ENCODE results near the gene CSPG4. TPM values are rescaled to one million over a fixed set of nuclear protein-coding genes. Genes with fewer than 3 reads are reported as not detected.
A peak's percentile ranks its signal among the peaks of the same experiment; 100 is the strongest.

CSPG4 gene
- polyA plus RNA-seq, 1 experiment = 24.1 TPM

GRCh38 chr15:75673426-75674235 is 39.0 kb downstream of the CSPG4 start:
- CTCF ChIA-PET = interaction anchor here (0.7 to 3.8 kb wide), 11 partner anchors 10 to 165 kb away, joined by 3 to 18 read pairs (median 4); partner anchors contain the start of genes IMP3 and SNX33
- POLR2A ChIA-PET = no interaction called here
- TF ChIP-seq, protein P1, sequence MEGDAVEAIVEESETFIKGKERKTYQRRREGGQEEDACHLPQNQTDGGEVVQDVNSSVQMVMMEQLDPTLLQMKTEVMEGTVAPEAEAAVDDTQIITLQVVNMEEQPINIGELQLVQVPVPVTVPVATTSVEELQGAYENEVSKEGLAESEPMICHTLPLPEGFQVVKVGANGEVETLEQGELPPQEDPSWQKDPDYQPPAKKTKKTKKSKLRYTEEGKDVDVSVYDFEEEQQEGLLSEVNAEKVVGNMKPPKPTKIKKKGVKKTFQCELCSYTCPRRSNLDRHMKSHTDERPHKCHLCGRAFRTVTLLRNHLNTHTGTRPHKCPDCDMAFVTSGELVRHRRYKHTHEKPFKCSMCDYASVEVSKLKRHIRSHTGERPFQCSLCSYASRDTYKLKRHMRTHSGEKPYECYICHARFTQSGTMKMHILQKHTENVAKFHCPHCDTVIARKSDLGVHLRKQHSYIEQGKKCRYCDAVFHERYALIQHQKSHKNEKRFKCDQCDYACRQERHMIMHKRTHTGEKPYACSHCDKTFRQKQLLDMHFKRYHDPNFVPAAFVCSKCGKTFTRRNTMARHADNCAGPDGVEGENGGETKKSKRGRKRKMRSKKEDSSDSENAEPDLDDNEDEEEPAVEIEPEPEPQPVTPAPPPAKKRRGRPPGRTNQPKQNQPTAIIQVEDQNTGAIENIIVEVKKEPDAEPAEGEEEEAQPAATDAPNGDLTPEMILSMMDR (IDR thresholded peaks at IDR 0.05; ENCODE audit: insufficient read depth, low read depth, low read length) = no peak
- Histone ChIP-seq H3K27me3 (ENCODE audit: control insufficient read depth, insufficient read depth, low read length) (no peaks in the 10 kb centered on the region), H3K36me3 (ENCODE audit: control insufficient read depth, insufficient read depth, low read length) (peaks cover 19% of the 10 kb centered on the region), H3K4me3 (ENCODE audit: low read depth, low read length) (no peak overlapping the region)
- peak; percentile 31 for DNase-seq (ENCODE audit: low read depth)

DNA sequence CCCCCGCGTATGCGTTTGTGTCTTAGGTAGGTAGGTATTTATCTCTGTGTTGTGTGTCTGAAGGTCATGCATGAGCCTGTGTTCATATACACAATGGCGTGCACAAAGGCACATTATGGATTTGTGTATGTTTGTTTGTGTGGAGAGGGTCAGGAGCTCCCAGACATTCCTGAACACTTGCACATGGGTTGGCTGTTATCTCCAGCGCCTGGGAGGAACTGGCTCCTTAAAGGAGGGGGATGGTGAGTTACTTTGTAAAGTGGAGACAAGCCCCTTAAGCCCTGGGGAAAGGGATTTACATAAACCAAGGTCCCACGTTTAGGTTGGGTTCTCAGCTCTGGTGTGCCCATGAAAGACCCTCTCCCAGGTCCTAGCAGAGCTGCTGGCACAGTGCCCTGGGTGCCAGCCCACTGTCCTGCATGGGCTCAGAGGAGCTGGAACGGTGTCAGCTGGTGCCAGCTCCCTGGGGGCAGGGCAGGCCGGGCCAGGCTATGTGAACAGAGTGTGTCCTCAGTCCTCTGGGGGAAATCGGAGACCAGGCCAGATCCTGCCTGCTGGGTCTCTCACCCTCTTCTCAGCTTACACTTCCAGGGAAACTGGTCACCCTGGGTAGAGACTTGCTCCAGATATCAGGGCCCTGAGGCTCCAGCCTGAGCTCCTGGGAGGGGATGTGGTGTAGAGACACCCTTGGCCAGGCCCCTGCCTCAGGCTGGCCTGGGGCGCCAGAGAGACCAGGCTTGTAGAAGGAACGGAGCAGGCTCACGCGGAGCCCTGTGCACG is 39.8 kb downstream of the CSPG4 start:
- Histone ChIP-seq H3K4me3 (ENCODE audit: low read depth, low read length) (no peak overlapping the region), H3K27me3 (ENCODE audit: control insufficient read depth, insufficient read depth, low read length) (no peaks in the 10 kb centered on the region), H3K36me3 (ENCODE audit: control insufficient read depth, insufficient read depth, low read length) (peaks cover 19% of the 10 kb centered on the region)
- POLR2A ChIA-PET = interaction anchor here (0.5 kb wide), 1 partner anchor 483 kb away, joined by 3 read pairs; no protein-coding TSS in a partner anchor
- CTCF ChIA-PET = interaction anchor here (0.6 to 3.8 kb wide), 11 partner anchors 9 to 129 kb away, joined by 3 to 18 read pairs (median 4); partner anchors contain the start of genes IMP3 and SNX33
- DNase-seq (ENCODE audit: low read depth) = no peak
- TF ChIP-seq, protein P1 (IDR thresholded peaks at IDR 0.05; ENCODE audit: insufficient read depth, low read depth, low read length) = no peak

DNA sequence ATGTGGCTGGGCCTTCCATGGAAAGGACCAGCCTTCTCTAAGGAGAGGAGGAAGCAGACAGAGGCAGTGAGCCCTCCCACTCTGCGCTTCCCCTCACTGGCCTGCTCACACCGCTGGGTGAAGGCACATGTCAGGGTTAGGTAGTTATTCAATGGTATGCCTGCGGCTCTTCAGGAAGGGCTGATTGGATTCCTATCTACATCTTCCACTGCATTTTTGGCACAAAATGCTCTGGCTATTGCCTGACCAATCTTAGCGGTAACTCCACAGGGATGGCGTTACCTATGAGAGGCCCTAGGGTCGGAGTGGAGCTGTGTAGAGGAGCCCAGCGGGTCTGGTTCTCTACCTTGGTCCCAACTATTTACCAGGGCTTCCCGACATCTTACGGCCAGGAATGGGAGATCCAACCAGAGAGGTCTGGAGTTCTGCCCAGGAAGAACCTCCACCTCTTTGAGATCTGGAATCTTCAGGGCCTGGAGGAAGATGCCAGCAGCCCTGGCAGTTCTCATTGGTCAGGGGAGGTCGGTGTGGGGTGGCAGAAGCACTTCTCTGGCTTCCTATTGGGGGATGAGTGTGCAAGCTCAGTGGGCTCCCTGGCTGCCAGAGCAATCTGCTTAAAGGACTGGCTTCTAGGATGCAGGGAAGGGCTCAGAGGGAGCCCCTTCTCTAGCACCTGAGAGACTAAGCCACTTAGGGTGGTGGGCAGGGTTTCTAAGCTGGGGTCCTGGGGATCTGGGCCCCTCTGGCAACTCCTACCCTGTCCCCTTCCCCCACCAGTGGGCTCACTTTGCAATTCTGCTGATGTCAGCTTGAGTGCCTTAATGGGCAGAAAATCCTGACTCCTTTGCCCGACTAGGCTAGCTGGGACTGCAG is 40.7 kb downstream of the CSPG4 start:
- no peaks in the 10 kb centered on the region for H3K27me3 ChIP-seq (ENCODE audit: control insufficient read depth, insufficient read depth, low read length)
- ChIA-PET CTCF (interaction anchor here (0.7 to 3.8 kb wide), 10 partner anchors 10 to 130 kb away, joined by 3 to 18 read pairs (median 4); partner anchors contain the start of genes IMP3 and SNX33), POLR2A (interaction anchor here (0.5 kb wide), 1 partner anchor 484 kb away, joined by 3 read pairs; no protein-coding TSS in a partner anchor)
- H3K36me3 ChIP-seq (ENCODE audit: control insufficient read depth, insufficient read depth, low read length) = peaks cover 10% of the 10 kb centered on the region
- TF ChIP-seq, protein P1 (IDR thresholded peaks at IDR 0.05; ENCODE audit: insufficient read depth, low read depth, low read length) = no peak
- DNase-seq (ENCODE audit: low read depth) = no peak
- no peak overlapping the region for H3K4me3 ChIP-seq (ENCODE audit: low read depth, low read length)

DNA sequence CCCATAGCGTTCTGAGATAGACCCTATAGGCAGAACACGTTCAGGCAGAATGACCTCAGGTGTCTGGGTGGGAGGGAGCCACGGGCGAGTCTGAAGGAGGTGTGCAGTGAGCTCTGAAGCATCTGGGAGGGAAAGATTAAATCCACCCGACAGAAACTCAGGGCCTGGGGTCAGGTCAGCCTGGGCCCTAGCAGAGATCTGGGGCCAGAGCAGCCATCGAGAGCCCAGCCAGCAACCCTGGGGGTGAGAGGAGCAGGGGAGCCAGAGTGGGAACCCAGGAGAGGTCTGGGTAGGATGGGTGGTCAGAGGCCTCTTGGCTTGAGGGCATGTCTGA is 42.8 kb downstream of the CSPG4 start:
- Histone ChIP-seq H3K4me3 (ENCODE audit: low read depth, low read length) (no peak overlapping the region), H3K36me3 (ENCODE audit: control insufficient read depth, insufficient read depth, low read length) (peaks cover 2% of the 10 kb centered on the region; the same call in 1 of the 2 replicates), H3K27me3 (ENCODE audit: control insufficient read depth, insufficient read depth, low read length) (no peaks in the 10 kb centered on the region)
- DNase-seq (ENCODE audit: low read depth) = no peak
- POLR2A ChIA-PET = no interaction called here
- CTCF ChIA-PET = no interaction called here
- TF ChIP-seq, protein P1 (IDR thresholded peaks at IDR 0.05; ENCODE audit: insufficient read depth, low read depth, low read length) = no peak

All from BJ (cell line).